Suprapubic skin (tissue), 4 donors: ENCODE data around the gene CCT2. TPM values are rescaled to one million over a fixed set of nuclear protein-coding genes. Genes with fewer than 3 reads are reported as not detected.

Experiments
- DNase-seq, 2 donors: peaks; one replicate each; pipeline ENCODE4 v3.0.0-alpha.2; 2019; ENCODE audit warnings: low spot score in 2 of 2
- H3K27ac ChIP-seq: fragments of 200-600 bp; sonication (generic); one replicate; pipeline ENCODE4 v1.5.1; 2019
- H3K27me3 ChIP-seq: fragments of 200-600 bp; sonication (generic); one replicate; pipeline ENCODE4 v1.5.1; 2019
- H3K36me3 ChIP-seq: fragments of 200-600 bp; sonication (generic); one replicate; pipeline ENCODE4 v1.5.1; 2019
- H3K4me1 ChIP-seq: fragments of 200-600 bp; sonication (generic); one replicate; pipeline ENCODE4 v1.5.1; 2019
- H3K4me3 ChIP-seq: fragments of 200-600 bp; sonication (generic); one replicate; pipeline ENCODE4 v1.5.1; 2019; ENCODE audit warnings: mild to moderate bottlenecking
- H3K9me3 ChIP-seq: fragments of 200-600 bp; sonication (generic); one replicate; pipeline ENCODE4 v1.5.1; 2019
- CTCF ChIP-seq, 2 donors: fragments of 200-600 bp in 1 of 2; fragments of 450-650 bp in 1 of 2; sonication (generic) in 1 of 2; IDR thresholded peaks; one replicate each; pipeline ENCODE4 v1.5.1; 2016 to 2019; ENCODE audit warnings: antibody characterized with exemption in 2 of 2, mild to moderate bottlenecking in 1 of 2, moderate library complexity in 1 of 2
- EP300 ChIP-seq: sonication (generic); formaldehyde crosslinking; IDR thresholded peaks from one replicate; pipeline ENCODE4 v1.6.1; 2017; ENCODE audit warnings: antibody characterized with exemption
- POLR2A ChIP-seq, 2 donors: fragments of 450-650 bp; IDR thresholded peaks; one replicate each; pipeline ENCODE4 v1.6.1; 2017; ENCODE audit warnings: antibody characterized with exemption in 2 of 2, mild to moderate bottlenecking in 2 of 2, moderate library complexity in 2 of 2
- POLR2AphosphoS5 ChIP-seq, 3 donors: sonication (generic); formaldehyde crosslinking; IDR thresholded peaks; one replicate each; pipeline ENCODE4 v1.6.1; 2017; ENCODE audit warnings: antibody characterized with exemption in 3 of 3
- WGBS: methylation state at CpG from one replicate; pipeline ENCODE4 v1.1.5; 2018; 5-methylcytosine and 5-hydroxymethylcytosine counted together
- total RNA-seq, 4 donors: library from RNA; depleted of rRNA; stranded (reverse); fragments of >200 nt; gene quantifications; one replicate each; pipeline ENCODE4 v1.1.0, GENCODE V29; 2016

CCT2 gene
- total RNA-seq, 4 donors from 2014 or later = 81.0 to 112 (median 96.7) TPM

- H3K36me3 ChIP-seq = peaks cover 67% of the 10 kb centered on the region
- 97% methylated on average over 4 of the region's 4 CpGs for WGBS
Measured at GRCh38 chr12:69588527-69588926, 3.3 kb downstream of the CCT2 start.

GRCh38 chr12:69589082-69589481 lies 3.8 kb downstream of the CCT2 start:
- Histone ChIP-seq H3K36me3 (peaks cover 72% of the 10 kb centered on the region), H3K4me3 (no peak overlapping the region), H3K9me3 (no peaks in the 10 kb centered on the region), H3K27me3 (no peaks in the 10 kb centered on the region), H3K4me1 (peaks cover 12% of the 10 kb centered on the region), H3K27ac (no peak overlapping the region)
- no peak for TF ChIP-seq CTCF (IDR thresholded peaks at IDR 0.05)
- no peak for TF ChIP-seq POLR2A (IDR thresholded peaks at IDR 0.05)
- no peak for TF ChIP-seq POLR2AphosphoS5 (IDR thresholded peaks at IDR 0.05)
- TF ChIP-seq EP300 = no peak
- 93% methylated on average over 2 of the region's 2 CpGs for WGBS
- no peak for DNase-seq

More at GRCh38 chr12:69588527-69588926, 3.3 kb downstream of the CCT2 start:
- no peaks in the 10 kb centered on the region for H3K27me3 ChIP-seq
- TF ChIP-seq EP300 = no peak
- no peak for TF ChIP-seq CTCF (IDR thresholded peaks at IDR 0.05)
- no peak for TF ChIP-seq POLR2AphosphoS5 (IDR thresholded peaks at IDR 0.05)
- TF ChIP-seq POLR2A (IDR thresholded peaks at IDR 0.05) = no peak
- H3K4me3 ChIP-seq = no peak overlapping the region
- H3K9me3 ChIP-seq = no peaks in the 10 kb centered on the region
- H3K27ac ChIP-seq = no peak overlapping the region
- H3K4me1 ChIP-seq = peaks cover 12% of the 10 kb centered on the region
- DNase-seq = no peak

GRCh38 chr12:69595689-69596088 lies 10.4 kb downstream of the CCT2 start:
- Histone ChIP-seq H3K4me3 (no peak overlapping the region), H3K36me3 (peaks cover 94% of the 10 kb centered on the region)
- DNase-seq = no peak

GRCh38 chr12:69598174-69598753 lies 13.0 kb downstream of the CCT2 start:
- 73% methylated on average over 4 of the region's 4 CpGs for WGBS
- no peaks in the 10 kb centered on the region for H3K4me1 ChIP-seq
- no peak overlapping the region for H3K27ac ChIP-seq
- no peaks in the 10 kb centered on the region for H3K27me3 ChIP-seq
- DNase-seq = no peak
- H3K4me3 ChIP-seq = no peak overlapping the region
- no peaks in the 10 kb centered on the region for H3K9me3 ChIP-seq
- peaks cover 94% of the 10 kb centered on the region for H3K36me3 ChIP-seq
- no peak for TF ChIP-seq CTCF (IDR thresholded peaks at IDR 0.05)
- no peak for TF ChIP-seq POLR2A (IDR thresholded peaks at IDR 0.05)
- TF ChIP-seq POLR2AphosphoS5 (IDR thresholded peaks at IDR 0.05) = no peak
- TF ChIP-seq EP300 = no peak

More at GRCh38 chr12:69595689-69596088, 10.4 kb downstream of the CCT2 start:
- H3K27me3 ChIP-seq = no peaks in the 10 kb centered on the region
- no peak overlapping the region for H3K27ac ChIP-seq
- TF ChIP-seq CTCF (IDR thresholded peaks at IDR 0.05) (no peak), EP300 (no peak), POLR2AphosphoS5 (IDR thresholded peaks at IDR 0.05) (no peak), POLR2A (IDR thresholded peaks at IDR 0.05) (no peak)
- no peaks in the 10 kb centered on the region for H3K9me3 ChIP-seq
- 95% methylated on average over 2 of the region's 2 CpGs for WGBS
- H3K4me1 ChIP-seq = no peaks in the 10 kb centered on the region

GRCh38 chr12:69600804-69601203 lies 15.5 kb downstream of the CCT2 start:
- H3K36me3 ChIP-seq = peaks cover 74% of the 10 kb centered on the region
- no peak for TF ChIP-seq CTCF (IDR thresholded peaks at IDR 0.05)
- no peak for TF ChIP-seq POLR2A (IDR thresholded peaks at IDR 0.05)
- TF ChIP-seq EP300 = no peak
- TF ChIP-seq POLR2AphosphoS5 (IDR thresholded peaks at IDR 0.05) = no peak

More at GRCh38 chr12:69600804-69601203, 15.5 kb downstream of the CCT2 start:
- DNase-seq = no peak
- Histone ChIP-seq H3K9me3 (no peaks in the 10 kb centered on the region), H3K27ac (no peak overlapping the region), H3K27me3 (no peaks in the 10 kb centered on the region), H3K4me1 (no peaks in the 10 kb centered on the region), H3K4me3 (no peak overlapping the region)
